T-cell (primary cell): ENCODE data around the gene CNTN6. TPM values are rescaled to one million over a fixed set of nuclear protein-coding genes. Genes with fewer than 3 reads are reported as not detected.
"Not testable (repeated sequence)": the region's sequence is repeated elsewhere in the genome, so short reads cannot be mapped to it uniquely, and the experiment has no call there.

Experiments
- ATAC-seq, 4 experiments: fragments of 200-7000 bp in 3 of 4; fragments of 150-1000 bp in 1 of 4; cut with Tn5 transposase; replicated peaks in 1 of 4; 1 replicate in 3 of 4; 2 replicates in 1 of 4; pipeline ENCODE4 v1.10.0; 2021; ENCODE audit warnings: moderate library complexity in 3 of 4, mild to moderate bottlenecking in 2 of 4, moderate number of reproducible peaks in 1 of 4
- CTCF ChIA-PET, 2 donors: fragments of 300-600 bp; sonication (Branson Sonifier 250); formaldehyde crosslinking; loops; one replicate each; lab custom pipeline; 2022; ENCODE audit warnings: antibody characterized with exemption in 2 of 2; lab: Charles Lee
- POLR2A ChIA-PET, 2 donors: fragments of 300-600 bp; sonication (Branson Sonifier 250); formaldehyde crosslinking; loops; one replicate each; lab custom pipeline; 2022; ENCODE audit warnings: antibody characterized with exemption in 2 of 2; lab: Charles Lee
- DNase-seq, 35 experiments: peaks; one replicate each; pipeline versions ENCODE4 v3.0.0 to v3.0.0-alpha.2; 2013 to 2023
- H3K27ac ChIP-seq: one replicate; pipeline ENCODE4 v1.5.1; 2013; ENCODE audit warnings: low read length
- H3K27me3 ChIP-seq, 2 experiments: replicated peaks in 1 of 2; 1 replicate in 1 of 2; 2 replicates in 1 of 2; pipeline versions ENCODE4 v1.6.1 to v1.7.0; 2013; ENCODE audit warnings: low read length in 1 of 2, mixed read lengths in 1 of 2; ENCODE audit not compliant: control insufficient read depth in 2 of 2, insufficient read depth in 2 of 2; ENCODE audit errors: extremely low read depth in 1 of 2
- H3K36me3 ChIP-seq, 2 donors: 1 replicate in 1 of 2; 2 replicates in 1 of 2; pipeline versions ENCODE4 v1.6.1 to v1.7.0; 2013; ENCODE audit warnings: low read length in 1 of 2; ENCODE audit not compliant: control insufficient read depth in 2 of 2, insufficient read depth in 1 of 2; ENCODE audit errors: extremely low read depth in 1 of 2
- H3K4me1 ChIP-seq, 2 experiments: 1 replicate in 1 of 2; 2 replicates in 1 of 2; pipeline versions ENCODE4 v1.6.1 to v1.7.0; 2013; ENCODE audit warnings: low read length in 2 of 2, mixed read lengths in 1 of 2; ENCODE audit not compliant: insufficient read depth in 2 of 2, control insufficient read depth in 1 of 2; ENCODE audit errors: extremely low read depth in 1 of 2
- H3K4me3 ChIP-seq, 2 donors: 1 replicate in 1 of 2; 2 replicates in 1 of 2; pipeline versions ENCODE4 v1.5.1 to v1.7.0; 2013; ENCODE audit warnings: mild to moderate bottlenecking in 2 of 2, low read length in 1 of 2, moderate library complexity in 1 of 2; ENCODE audit not compliant: control insufficient read depth in 1 of 2; ENCODE audit errors: extremely low read depth in 1 of 2
- H3K9me3 ChIP-seq: 2 replicates; pipeline ENCODE4 v1.7.0; 2013
- H3K27ac Mint-ChIP-seq, 2 donors: one replicate each; pipeline ENCODE4 v1.8.0; 2020 to 2021; ENCODE audit warnings: mild to moderate bottlenecking in 2 of 2, mixed read lengths in 2 of 2
- H3K27me3 Mint-ChIP-seq, 2 donors: one replicate each; pipeline ENCODE4 v1.8.0; 2021 to 2022; ENCODE audit warnings: mixed read lengths in 2 of 2
- H3K36me3 Mint-ChIP-seq: one replicate; pipeline ENCODE4 v1.8.0; 2021; ENCODE audit warnings: mixed read lengths
- H3K4me1 Mint-ChIP-seq, 3 donors: one replicate each; pipeline ENCODE4 v1.8.0; 2020 to 2022; ENCODE audit warnings: mixed read lengths in 3 of 3, mild to moderate bottlenecking in 1 of 3
- H3K4me3 Mint-ChIP-seq, 3 donors: one replicate each; pipeline ENCODE4 v1.8.0; 2020 to 2022; ENCODE audit warnings: mild to moderate bottlenecking in 3 of 3, mixed read lengths in 3 of 3, moderate library complexity in 3 of 3
- H3K9me3 Mint-ChIP-seq, 3 donors: one replicate each; pipeline ENCODE4 v1.8.0; 2020 to 2022; ENCODE audit warnings: mixed read lengths in 3 of 3
- WGBS: methylation state at CpG from one replicate; pipeline ENCODE4 v1.1.5; 2013; ENCODE audit warnings: missing lambda C conversion rate; ENCODE audit not compliant: insufficient coverage; 5-methylcytosine and 5-hydroxymethylcytosine counted together
- total RNA-seq, 35 experiments: library from RNA in 6 of 35; stranded (reverse) in 6 of 35; fragments of 120-200 nt in 1 of 35; gene quantifications; one replicate each; pipeline versions ENCODE4 v1.2.1 to v1.2.4 and lab custom pipeline; 2013 to 2026

The CNTN6 gene
- total RNA-seq, 5 donors from 2014 or later (not counting 1 experiment from before 2014, with no cell fraction given) = not detected

GRCh38 chr3:1381647-1382036, 288.8 kb downstream of the CNTN6 start:
- CTCF ChIA-PET = no interaction called here

DNA sequence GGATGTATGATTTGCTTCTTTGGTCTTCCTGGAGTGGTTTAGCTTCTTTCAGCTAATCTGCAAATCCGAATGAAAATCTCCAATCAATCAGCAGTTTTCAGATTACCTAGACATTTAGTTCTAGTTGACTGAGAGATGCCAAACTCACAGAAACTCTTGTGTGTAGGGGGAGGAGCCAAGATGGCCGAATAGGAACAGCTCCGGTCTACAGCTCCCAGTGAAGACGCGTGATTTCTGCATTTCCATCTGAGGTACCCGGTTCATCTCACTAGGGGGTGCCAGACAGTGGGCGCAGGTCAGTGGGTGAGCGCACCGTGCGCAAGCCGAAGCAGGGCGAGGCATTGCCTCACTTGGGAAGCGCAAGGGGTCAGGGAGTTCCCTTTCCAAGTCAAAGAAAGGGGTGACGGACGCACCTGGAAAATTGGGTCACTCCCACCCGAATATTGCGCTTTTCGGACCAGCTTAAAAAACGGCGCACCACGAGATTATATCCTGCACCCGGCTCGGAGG, 294.6 kb downstream of the CNTN6 start:
- H3K4me3 Mint-ChIP-seq, CTCF ChIA-PET, H3K36me3 ChIP-seq, H3K27me3 Mint-ChIP-seq, H3K27ac Mint-ChIP-seq, H3K9me3 ChIP-seq, H3K4me3 ChIP-seq, H3K4me1 ChIP-seq, H3K36me3 Mint-ChIP-seq, H3K4me1 Mint-ChIP-seq, H3K27me3 ChIP-seq, H3K27ac ChIP-seq, DNase-seq, ATAC-seq, POLR2A ChIA-PET: not testable (repeated sequence)
- H3K9me3 Mint-ChIP-seq = peaks cover 6 to 11% (median 7%) of the 10 kb centered on the region in 3 donors
- WGBS = 93% methylated on average over 5 of the region's 23 CpGs

More at GRCh38 chr3:1381647-1382036, 288.8 kb downstream of the CNTN6 start:
- Mint-ChIP-seq H3K27ac (no peak overlapping the region), H3K4me1 (no peaks in the 10 kb centered on the region), H3K9me3 (peaks cover 5 to 16% (median 6%) of the 10 kb centered on the region in 3 donors), H3K4me3 (no peak overlapping the region), H3K36me3 (no peaks in the 10 kb centered on the region), H3K27me3 (no peaks in the 10 kb centered on the region)
- no peak overlapping the region for H3K27ac ChIP-seq
- no peaks in the 10 kb centered on the region for H3K36me3 ChIP-seq
- ATAC-seq (no peak), DNase-seq (no peak)
- no peaks in the 10 kb centered on the region for H3K27me3 ChIP-seq
- POLR2A ChIA-PET = no interaction called here
- H3K4me1 ChIP-seq = no peaks in the 10 kb centered on the region
- no peaks in the 10 kb centered on the region for H3K9me3 ChIP-seq
- WGBS = no CpG with 5 or more reads among the region's 5 CpGs
- no peak overlapping the region for H3K4me3 ChIP-seq

DNA sequence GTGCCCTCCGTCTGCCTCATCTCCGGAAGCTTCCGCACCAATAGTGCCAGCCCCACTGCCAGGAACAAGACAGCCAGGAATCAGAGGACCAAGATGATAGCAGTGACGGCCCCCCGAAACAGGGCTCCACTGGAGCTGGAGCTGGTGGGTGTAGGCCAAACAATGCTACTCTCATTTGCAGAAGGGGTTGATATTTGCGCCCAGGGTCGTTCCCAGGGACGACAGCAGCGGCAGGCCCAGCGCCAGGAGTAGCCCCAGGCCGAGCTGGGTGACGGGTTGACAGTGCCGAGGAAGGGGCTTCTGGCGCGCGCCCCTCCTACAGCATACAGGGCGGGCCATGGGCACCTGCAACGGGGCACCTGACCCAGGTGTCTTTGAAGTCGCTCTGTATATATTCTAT, 301.4 kb downstream of the CNTN6 start:
- no peaks in the 10 kb centered on the region for H3K36me3 Mint-ChIP-seq
- POLR2A ChIA-PET = no interaction called here
- H3K9me3 ChIP-seq = no peaks in the 10 kb centered on the region
- no peak for ATAC-seq
- H3K4me3 ChIP-seq = no peak overlapping the region
- no peaks in the 10 kb centered on the region for H3K27me3 ChIP-seq
- peak in 1 of 35 experiments; percentile 0 for DNase-seq
- H3K27ac Mint-ChIP-seq = no peak overlapping the region
- no peaks in the 10 kb centered on the region for H3K4me1 ChIP-seq
- no peak overlapping the region for H3K4me3 Mint-ChIP-seq
- CTCF ChIA-PET = no interaction called here
- no peaks in the 10 kb centered on the region for H3K4me1 Mint-ChIP-seq
- WGBS = 95% methylated on average over 10 of the region's 19 CpGs
- H3K36me3 ChIP-seq = no peaks in the 10 kb centered on the region
- H3K9me3 Mint-ChIP-seq = peaks cover 8 to 11% (median 11%) of the 10 kb centered on the region in 3 donors
- no peaks in the 10 kb centered on the region for H3K27me3 Mint-ChIP-seq
- H3K27ac ChIP-seq = no peak overlapping the region

DNA sequence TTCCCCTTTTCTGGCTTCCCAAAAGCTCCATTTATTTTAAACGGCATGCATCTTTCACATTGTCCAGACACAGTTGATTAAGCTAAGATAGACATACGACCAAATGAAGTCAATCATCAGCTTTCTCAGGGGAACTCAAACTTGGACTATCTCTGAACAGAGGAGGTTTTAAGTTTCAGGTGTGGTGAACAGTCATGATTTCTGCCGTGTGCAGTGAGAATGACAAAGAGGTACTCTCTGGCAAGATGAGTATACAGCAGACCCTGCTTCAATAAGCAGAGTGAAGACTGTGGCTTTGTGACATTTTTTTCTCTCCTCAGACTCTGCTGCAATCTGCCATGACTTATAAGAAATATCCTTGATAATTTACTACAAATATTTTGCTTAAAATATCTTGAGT, 307.7 kb downstream of the CNTN6 start:
- CTCF ChIA-PET = no interaction called here
- H3K36me3 ChIP-seq = no peaks in the 10 kb centered on the region
- WGBS = 100% methylated on average over 1 of the region's 3 CpGs
- Mint-ChIP-seq H3K4me1 (no peaks in the 10 kb centered on the region), H3K9me3 (peaks cover 7 to 16% (median 13%) of the 10 kb centered on the region in 3 donors), H3K27ac (no peak overlapping the region), H3K4me3 (no peak overlapping the region), H3K27me3 (no peaks in the 10 kb centered on the region), H3K36me3 (no peaks in the 10 kb centered on the region)
- H3K4me1 ChIP-seq = no peaks in the 10 kb centered on the region
- ATAC-seq (no peak), DNase-seq (no peak)
- no peaks in the 10 kb centered on the region for H3K27me3 ChIP-seq
- no peak overlapping the region for H3K27ac ChIP-seq
- no peaks in the 10 kb centered on the region for H3K9me3 ChIP-seq
- POLR2A ChIA-PET = no interaction called here
- no peak overlapping the region for H3K4me3 ChIP-seq

DNA sequence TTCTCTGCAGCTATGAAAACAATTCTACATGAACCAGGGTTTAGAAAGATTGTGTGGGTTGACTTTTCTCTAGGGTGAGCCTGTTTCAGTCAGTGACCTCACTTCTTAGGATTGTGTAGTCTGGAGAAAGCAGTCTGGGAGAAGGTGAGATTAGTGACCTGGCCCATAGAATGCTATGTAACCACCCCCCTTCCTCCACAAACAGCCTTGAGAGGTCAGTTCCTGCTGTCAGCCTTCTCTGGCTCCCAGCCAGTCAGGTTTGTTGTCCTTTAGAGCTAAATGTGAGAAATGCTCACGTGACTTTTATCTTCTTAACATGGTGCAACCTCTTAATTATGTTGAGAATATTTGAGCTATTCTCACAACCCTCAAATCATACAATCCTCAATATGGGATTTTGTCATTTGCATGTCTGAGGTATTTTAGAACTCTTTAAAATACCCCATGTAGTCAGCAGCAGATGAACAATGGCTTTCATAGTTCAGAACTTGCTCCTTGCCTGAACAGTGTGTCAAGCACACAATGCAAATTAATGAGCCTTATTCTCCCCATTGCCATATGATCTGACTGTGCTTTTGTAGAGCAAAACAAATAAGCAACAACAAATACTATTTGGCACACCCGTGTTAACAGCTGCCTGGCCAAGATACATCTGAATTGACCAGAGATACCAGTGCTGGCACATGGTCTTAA, 311.6 kb downstream of the CNTN6 start:
- Mint-ChIP-seq H3K4me3 (no peak overlapping the region), H3K27me3 (no peaks in the 10 kb centered on the region), H3K9me3 (peaks cover 0 to 10% (median 10%) of the 10 kb centered on the region in 3 donors), H3K27ac (no peak overlapping the region), H3K36me3 (no peaks in the 10 kb centered on the region), H3K4me1 (no peaks in the 10 kb centered on the region)
- DNase-seq (no peak), ATAC-seq (no peak)
- ChIA-PET CTCF (no interaction called here), POLR2A (no interaction called here)
- H3K9me3 ChIP-seq = no peaks in the 10 kb centered on the region
- no peaks in the 10 kb centered on the region for H3K36me3 ChIP-seq
- no CpG with 5 or more reads among the region's 2 CpGs for WGBS
- H3K27ac ChIP-seq = no peak overlapping the region
- H3K4me3 ChIP-seq = no peak overlapping the region
- H3K4me1 ChIP-seq = no peaks in the 10 kb centered on the region
- no peaks in the 10 kb centered on the region for H3K27me3 ChIP-seq

DNA sequence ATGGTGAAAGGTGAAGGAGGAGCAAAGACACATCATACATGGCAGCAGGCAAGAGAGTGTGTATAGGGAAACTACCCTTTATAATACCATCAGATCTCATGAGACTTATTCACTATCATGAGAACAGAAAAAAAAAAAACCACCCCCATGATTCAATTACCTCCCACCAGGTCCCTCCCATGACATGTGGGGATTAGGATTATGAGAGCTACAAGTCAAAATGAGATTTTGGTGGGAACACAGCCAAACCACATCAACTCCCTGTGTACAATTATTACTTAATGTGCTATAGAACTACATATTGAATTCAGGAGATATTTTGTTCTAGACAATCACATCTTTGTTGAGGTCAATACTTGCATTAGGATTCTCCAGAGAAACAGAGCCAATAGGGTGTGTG, 313.4 kb downstream of the CNTN6 start:
- Histone ChIP-seq H3K4me1 (no peaks in the 10 kb centered on the region), H3K36me3 (no peaks in the 10 kb centered on the region), H3K27ac (no peak overlapping the region), H3K4me3 (no peak overlapping the region), H3K27me3 (no peaks in the 10 kb centered on the region), H3K9me3 (no peaks in the 10 kb centered on the region)
- no peak for DNase-seq
- CTCF ChIA-PET = no interaction called here
- ATAC-seq = no peak
- peaks cover 0 to 5% (median 4%) of the 10 kb centered on the region in 3 donors for H3K9me3 Mint-ChIP-seq
- H3K27me3 Mint-ChIP-seq = no peaks in the 10 kb centered on the region
- no peak overlapping the region for H3K4me3 Mint-ChIP-seq
- POLR2A ChIA-PET = no interaction called here
- H3K4me1 Mint-ChIP-seq = no peaks in the 10 kb centered on the region
- H3K27ac Mint-ChIP-seq = no peak overlapping the region
- no peaks in the 10 kb centered on the region for H3K36me3 Mint-ChIP-seq
